ENCODE results near the gene AKR1C2.
"Not testable (repeated sequence)": the region's sequence is repeated elsewhere in the genome, so short reads cannot be mapped to it uniquely, and the experiment has no call there.

The AKR1C2 gene

GRCh38 chr10:4983615-4984216 lies 19.9 kb downstream of the AKR1C2 start:
- no peak overlapping the region for H3K4me3 ChIP-seq (ENCODE audit: low read depth, low read length)
- no peak for TF ChIP-seq CTCF (IDR thresholded peaks at IDR 0.05; ENCODE audit: borderline replicate concordance, insufficient read depth, low read depth, low read length)

- H3K4me3 ChIP-seq (ENCODE audit: low read depth, low read length) = no peak overlapping the region
- no peak for TF ChIP-seq CTCF (IDR thresholded peaks at IDR 0.05; ENCODE audit: borderline replicate concordance, insufficient read depth, low read depth, low read length)
Observed at GRCh38 chr10:4982764-4983226, 20.9 kb downstream of the AKR1C2 start.

GRCh38 chr10:4981722-4982471 lies 21.8 kb downstream of the AKR1C2 start:
- peak; percentile 47; the same call in 1 of the 2 replicates for TF ChIP-seq CTCF (IDR thresholded peaks at IDR 0.05; ENCODE audit: borderline replicate concordance, insufficient read depth, low read depth, low read length)
- no peak overlapping the region for H3K4me3 ChIP-seq (ENCODE audit: low read depth, low read length)

- TF ChIP-seq CTCF (IDR thresholded peaks at IDR 0.05; ENCODE audit: borderline replicate concordance, insufficient read depth, low read depth, low read length) = no peak
- H3K4me3 ChIP-seq (ENCODE audit: low read depth, low read length) = no peak overlapping the region
Observed at GRCh38 chr10:4980793-4981192, 22.9 kb downstream of the AKR1C2 start.

- TF ChIP-seq CTCF (IDR thresholded peaks at IDR 0.05; ENCODE audit: borderline replicate concordance, insufficient read depth, low read depth, low read length) = no peak
- H3K4me3 ChIP-seq (ENCODE audit: low read depth, low read length) = no peak overlapping the region
Observed at GRCh38 chr10:4978870-4979269, 24.8 kb downstream of the AKR1C2 start.

GRCh38 chr10:4977025-4977424 lies 26.6 kb downstream of the AKR1C2 start:
- no peak for TF ChIP-seq CTCF (IDR thresholded peaks at IDR 0.05; ENCODE audit: borderline replicate concordance, insufficient read depth, low read depth, low read length)
- H3K4me3 ChIP-seq (ENCODE audit: low read depth, low read length) = no peak overlapping the region

GRCh38 chr10:4974400-4974799 lies 29.3 kb downstream of the AKR1C2 start:
- H3K4me3 ChIP-seq (ENCODE audit: low read depth, low read length) = not testable (repeated sequence)

- not testable (repeated sequence) for H3K4me3 ChIP-seq (ENCODE audit: low read depth, low read length)
Observed at GRCh38 chr10:4973294-4973693, 30.4 kb downstream of the AKR1C2 start.

GRCh38 chr10:4972369-4973142 lies 31.1 kb downstream of the AKR1C2 start:
- H3K4me3 ChIP-seq (ENCODE audit: low read depth, low read length) = not testable (repeated sequence)

GRCh38 chr10:4970362-4970761 lies 33.3 kb downstream of the AKR1C2 start:
- not testable (repeated sequence) for H3K4me3 ChIP-seq (ENCODE audit: low read depth, low read length)

GRCh38 chr10:4969289-4969688 lies 34.4 kb downstream of the AKR1C2 start:
- not testable (repeated sequence) for H3K4me3 ChIP-seq (ENCODE audit: low read depth, low read length)
